GM10266 (cell line): Measurements from ENCODE around the gene MS4A1.

ENCODE experiments used
- DNase-seq: peaks from one replicate; pipeline ENCODE4 v3.0.0; 2012; ENCODE audit errors: extremely low spot score
- CTCF ChIP-seq: IDR thresholded peaks from 2 replicates; pipeline ENCODE4 v1.5.1; 2012; ENCODE audit warnings: mild to moderate bottlenecking, low read depth; ENCODE audit not compliant: control insufficient read depth, insufficient read depth; ENCODE audit errors: missing control alignments

The MS4A1 gene

DNA sequence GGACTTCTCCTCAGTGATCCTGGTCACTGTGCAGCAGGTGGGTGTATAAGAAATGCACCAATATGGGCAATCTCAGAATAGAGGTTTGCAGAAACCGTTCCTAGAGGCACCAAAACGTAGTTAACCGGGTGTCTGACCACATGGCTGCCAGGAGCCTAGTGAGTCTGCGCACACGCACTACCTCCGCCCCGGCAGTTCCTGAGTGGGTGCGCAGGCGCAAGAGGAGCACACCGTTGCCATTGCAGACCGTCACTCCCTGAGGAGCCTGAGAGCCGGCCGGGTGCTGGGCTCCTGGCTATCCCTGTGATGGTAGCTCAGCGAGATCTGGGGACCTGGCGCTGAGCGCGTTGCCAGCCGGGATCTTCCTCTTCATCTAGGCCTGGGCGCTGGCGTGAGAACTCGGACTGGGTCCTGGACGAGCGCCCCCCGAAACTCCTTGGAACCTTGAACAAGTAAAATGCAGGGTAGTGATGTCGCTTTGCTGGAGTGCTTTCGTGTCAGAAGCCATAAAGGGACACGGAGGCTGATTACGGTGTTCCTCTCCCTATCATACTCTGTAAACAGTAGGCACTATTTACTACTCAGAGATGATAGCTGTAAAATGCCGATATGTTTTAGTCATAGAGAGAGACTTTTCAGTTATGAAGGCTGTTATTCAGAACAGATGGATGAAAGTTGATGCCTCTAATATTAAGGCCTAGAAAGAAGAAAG, 59.7 kb downstream of the MS4A1 start, which contains the start of gene MS4A13:
MS4A13 (plus strand) TSS at position 249 of the 712 bp plus-strand sequence. CDS start 2,692 bp downstream, outside the sequence.
- TF ChIP-seq CTCF: no peak
- DNase-seq: no peak
